H1 (cell line): ENCODE data around the gene DRC3.

Source experiments
- CEBPB ChIP-seq: IDR thresholded peaks from 2 replicates; pipeline ENCODE4 v1.6.1; 2012; ENCODE audit warnings: low read depth, low read length
- CTCF ChIP-seq, 3 experiments: IDR thresholded peaks; 1 replicate in 2 of 3; 2 replicates in 1 of 3; pipeline versions ENCODE4 v1.5.1 to v1.6.1; 2011; ENCODE audit warnings: low read length in 3 of 3, mild to moderate bottlenecking in 3 of 3, inconsistent platforms in 2 of 3, low read depth in 1 of 3, moderate library complexity in 1 of 3; ENCODE audit not compliant: insufficient read depth in 1 of 3; ENCODE audit errors: control extremely low read depth in 1 of 3
- EP300 ChIP-seq, 2 experiments: IDR thresholded peaks; 1 replicate in 1 of 2; 2 replicates in 1 of 2; pipeline ENCODE4 v1.6.1; 2011 to 2012; ENCODE audit warnings: low read depth in 2 of 2, low read length in 2 of 2, mild to moderate bottlenecking in 2 of 2, borderline replicate concordance in 1 of 2, inconsistent platforms in 1 of 2, moderate library complexity in 1 of 2
- GABPA ChIP-seq: IDR thresholded peaks from 2 replicates; pipeline ENCODE4 v1.6.1; 2011; ENCODE audit warnings: mild to moderate bottlenecking, low read length, moderate library complexity, borderline replicate concordance; ENCODE audit not compliant: insufficient read depth
- MAX ChIP-seq: IDR thresholded peaks from 2 replicates; pipeline ENCODE4 v1.6.1; 2012; ENCODE audit warnings: inconsistent platforms
- POLR2A ChIP-seq, 2 experiments: IDR thresholded peaks; 1 replicate in 1 of 2; 2 replicates in 1 of 2; pipeline ENCODE4 v1.6.1; 2011; ENCODE audit warnings: low read depth in 2 of 2, low read length in 2 of 2, mild to moderate bottlenecking in 2 of 2; ENCODE audit errors: control extremely low read depth in 1 of 2
- SP1 ChIP-seq: IDR thresholded peaks from 2 replicates; pipeline ENCODE4 v1.6.1; 2011; ENCODE audit warnings: low read depth, low read length

- TF ChIP-seq CTCF (IDR thresholded peaks at IDR 0.05; ENCODE audit: control extremely low read depth in 1 of 3, insufficient read depth in 1 of 3, low read depth in 1 of 3, low read length in 3 of 3) (no peak), EP300 (IDR thresholded peaks at IDR 0.05; ENCODE audit: borderline replicate concordance in 1 of 2, low read depth in 2 of 2, low read length in 2 of 2) (no peak), SP1 (no peak), CEBPB (no peak), POLR2A (IDR thresholded peaks at IDR 0.05; ENCODE audit: control extremely low read depth in 1 of 2, low read depth in 2 of 2, low read length in 2 of 2) (no peak), GABPA (no peak), MAX (no peak)
These were observed 64.8 kb downstream of the DRC3 start for GRCh38 chr17:18037486-18037885.
